Esophagus muscularis mucosa (tissue), 4 donors: ENCODE results near the gene NPRL2.

Experiments
- EP300 ChIP-seq: sonication (generic); formaldehyde crosslinking; IDR thresholded peaks from one replicate; pipeline ENCODE4 v1.6.1; 2017; ENCODE audit warnings: antibody characterized with exemption
- POLR2A ChIP-seq: fragments of 450-650 bp; IDR thresholded peaks from one replicate; pipeline ENCODE4 v1.6.1; 2017; ENCODE audit warnings: antibody characterized with exemption, moderate library complexity, mild to moderate bottlenecking, low read depth
- POLR2AphosphoS5 ChIP-seq, 2 donors: sonication (generic); formaldehyde crosslinking; IDR thresholded peaks; one replicate each; pipeline ENCODE4 v1.6.1; 2017; ENCODE audit warnings: antibody characterized with exemption in 2 of 2
- TF ChIP-seq, protein P1 (sequence below), 3 experiments: fragments of 200-600 bp in 2 of 3; fragments of 450-650 bp in 1 of 3; sonication (generic) in 2 of 3; IDR thresholded peaks; one replicate each; pipeline ENCODE4 v1.5.1; 2017 to 2019; ENCODE audit warnings: antibody characterized with exemption in 3 of 3, mild to moderate bottlenecking in 2 of 3, moderate library complexity in 1 of 3

DNA sequence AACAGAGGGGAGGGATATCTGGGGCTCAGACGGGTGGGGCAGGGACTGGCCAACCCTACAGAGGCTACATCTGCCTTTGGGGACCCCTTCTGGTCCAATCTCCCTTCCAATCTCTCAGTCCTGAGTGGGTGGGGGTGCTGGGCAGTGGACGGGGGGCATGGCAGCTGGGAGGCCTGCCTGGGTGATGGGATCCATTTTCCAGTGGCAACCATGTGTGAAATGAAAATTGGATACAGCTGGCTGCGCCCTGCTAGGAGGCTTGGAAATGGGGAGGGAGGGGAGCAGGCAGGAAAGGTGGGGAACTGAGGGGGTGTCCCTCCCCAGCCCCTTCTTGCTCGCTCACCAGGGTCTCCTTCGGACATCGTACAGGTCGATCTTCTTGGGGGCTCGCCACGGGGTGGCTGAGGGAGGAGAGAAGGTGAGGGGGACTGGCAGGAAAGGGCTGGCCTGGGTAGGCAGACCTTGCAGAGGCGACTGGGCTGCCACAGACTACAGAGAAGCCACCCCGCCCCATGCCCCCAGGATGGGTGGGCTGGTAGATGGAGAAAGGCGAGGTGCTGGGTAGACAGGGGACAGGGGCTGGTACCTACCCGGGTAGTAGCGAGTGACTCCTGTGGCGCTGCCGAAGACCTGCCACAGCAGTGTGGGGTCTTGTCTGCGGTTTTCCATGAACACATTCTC is 30.0 kb upstream of the NPRL2 start:
- TF ChIP-seq POLR2A = no peak
- TF ChIP-seq EP300 = no peak
- TF ChIP-seq, protein P1, sequence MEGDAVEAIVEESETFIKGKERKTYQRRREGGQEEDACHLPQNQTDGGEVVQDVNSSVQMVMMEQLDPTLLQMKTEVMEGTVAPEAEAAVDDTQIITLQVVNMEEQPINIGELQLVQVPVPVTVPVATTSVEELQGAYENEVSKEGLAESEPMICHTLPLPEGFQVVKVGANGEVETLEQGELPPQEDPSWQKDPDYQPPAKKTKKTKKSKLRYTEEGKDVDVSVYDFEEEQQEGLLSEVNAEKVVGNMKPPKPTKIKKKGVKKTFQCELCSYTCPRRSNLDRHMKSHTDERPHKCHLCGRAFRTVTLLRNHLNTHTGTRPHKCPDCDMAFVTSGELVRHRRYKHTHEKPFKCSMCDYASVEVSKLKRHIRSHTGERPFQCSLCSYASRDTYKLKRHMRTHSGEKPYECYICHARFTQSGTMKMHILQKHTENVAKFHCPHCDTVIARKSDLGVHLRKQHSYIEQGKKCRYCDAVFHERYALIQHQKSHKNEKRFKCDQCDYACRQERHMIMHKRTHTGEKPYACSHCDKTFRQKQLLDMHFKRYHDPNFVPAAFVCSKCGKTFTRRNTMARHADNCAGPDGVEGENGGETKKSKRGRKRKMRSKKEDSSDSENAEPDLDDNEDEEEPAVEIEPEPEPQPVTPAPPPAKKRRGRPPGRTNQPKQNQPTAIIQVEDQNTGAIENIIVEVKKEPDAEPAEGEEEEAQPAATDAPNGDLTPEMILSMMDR (IDR thresholded peaks at IDR 0.05) = no peak
- TF ChIP-seq POLR2AphosphoS5 (IDR thresholded peaks at IDR 0.05) = no peak
